Measurements from ENCODE around the gene COL12A1.

Gene COL12A1

DNA sequence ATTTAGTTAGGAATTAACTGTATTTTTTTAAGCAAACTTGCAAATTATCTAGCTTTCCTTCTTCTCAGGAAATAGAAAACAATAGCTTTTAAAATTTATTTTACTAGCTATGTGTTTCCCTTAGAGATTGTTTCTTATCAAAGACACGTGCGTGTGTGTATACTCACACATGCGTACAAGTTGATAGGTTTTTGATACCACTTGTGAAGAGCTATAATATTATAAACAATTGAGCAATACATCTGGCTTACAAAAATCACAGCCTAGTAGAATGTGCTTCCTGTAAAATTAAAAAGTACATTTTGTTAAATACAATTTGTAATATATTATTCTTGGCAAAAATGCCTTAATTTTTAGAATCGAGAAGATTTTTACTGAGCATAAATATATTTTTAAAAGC is 33.9 kb downstream of the COL12A1 start:
- Mint-ChIP-seq H3K9me3 (no peaks in the 10 kb centered on the region), H3K27me3 (peaks cover 13% of the 10 kb centered on the region), H3K4me3 (no peak overlapping the region), H3K4me1 (no peaks in the 10 kb centered on the region), H3K36me3 (ENCODE audit: low read depth) (no peaks in the 10 kb centered on the region), H3K27ac (no peak overlapping the region)
- no peak for DNase-seq
- no peak for ATAC-seq

- ATAC-seq (no peak), DNase-seq (no peak)
- Mint-ChIP-seq H3K36me3 (ENCODE audit: low read depth) (no peaks in the 10 kb centered on the region), H3K4me3 (no peak overlapping the region), H3K27me3 (peaks cover 14% of the 10 kb centered on the region), H3K9me3 (no peaks in the 10 kb centered on the region), H3K27ac (no peak overlapping the region), H3K4me1 (no peaks in the 10 kb centered on the region)
These were observed 34.3 kb downstream of the COL12A1 start for GRCh38 chr6:75171567-75171966.

DNA sequence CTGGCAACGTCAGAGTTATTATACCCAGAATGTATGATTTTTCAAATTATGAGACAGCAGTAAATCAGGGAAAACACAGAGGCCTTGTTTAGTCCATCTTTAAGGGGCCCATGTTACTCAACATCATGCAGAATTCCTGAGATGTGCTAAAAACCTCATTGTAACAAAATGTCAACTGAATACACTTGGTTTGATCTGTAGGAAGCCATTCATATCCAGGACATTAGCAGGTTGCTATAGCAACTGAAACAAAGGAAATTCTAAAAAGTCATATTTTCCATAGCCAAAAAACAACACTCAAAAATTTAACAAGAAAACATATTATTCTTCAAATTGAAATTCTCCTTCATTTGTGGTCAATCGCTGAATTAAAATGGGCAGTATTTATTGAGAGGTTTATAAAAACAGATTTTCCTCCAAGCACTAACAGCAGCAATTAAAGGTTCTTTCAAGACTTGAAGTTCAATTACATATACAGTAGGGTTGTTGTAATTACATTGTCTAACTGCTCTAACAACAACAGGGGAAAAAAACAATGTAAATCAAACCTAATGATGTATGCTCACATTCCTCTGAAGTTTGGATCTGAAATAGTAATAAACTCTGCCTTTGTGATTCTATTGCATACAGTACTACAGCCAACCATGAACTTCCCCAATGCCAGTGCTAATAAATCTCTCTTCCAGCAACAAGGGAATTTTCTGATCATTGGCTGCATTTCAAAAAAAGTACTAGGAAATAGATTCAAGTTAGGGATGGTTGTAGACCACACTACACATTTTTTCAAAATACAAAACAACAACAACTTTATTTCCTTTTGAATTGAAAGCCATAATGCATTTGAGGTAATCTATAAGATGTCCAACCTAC is 34.9 kb downstream of the COL12A1 start:
- Mint-ChIP-seq H3K4me1 (no peaks in the 10 kb centered on the region), H3K9me3 (no peaks in the 10 kb centered on the region), H3K4me3 (no peak overlapping the region), H3K27ac (no peak overlapping the region), H3K36me3 (ENCODE audit: low read depth) (no peaks in the 10 kb centered on the region), H3K27me3 (peaks cover 9% of the 10 kb centered on the region)
- no peak for ATAC-seq
- no peak for DNase-seq

- H3K36me3 Mint-ChIP-seq (ENCODE audit: low read depth) = no peaks in the 10 kb centered on the region
- no peaks in the 10 kb centered on the region for H3K9me3 Mint-ChIP-seq
- no peaks in the 10 kb centered on the region for H3K4me1 Mint-ChIP-seq
- H3K27ac Mint-ChIP-seq = no peak overlapping the region
- H3K27me3 Mint-ChIP-seq = peaks cover 7% of the 10 kb centered on the region
- DNase-seq (no peak), ATAC-seq (no peak)
- no peak overlapping the region for H3K4me3 Mint-ChIP-seq
These were observed 35.9 kb downstream of the COL12A1 start for GRCh38 chr6:75169689-75170586.

- H3K4me1 Mint-ChIP-seq = no peaks in the 10 kb centered on the region
- H3K9me3 Mint-ChIP-seq = no peaks in the 10 kb centered on the region
- DNase-seq (no peak), ATAC-seq (no peak)
- no peak overlapping the region for H3K27ac Mint-ChIP-seq
- H3K4me3 Mint-ChIP-seq = no peak overlapping the region
- H3K36me3 Mint-ChIP-seq (ENCODE audit: low read depth) = no peaks in the 10 kb centered on the region
- H3K27me3 Mint-ChIP-seq = peaks cover 8% of the 10 kb centered on the region
These were observed 38.0 kb downstream of the COL12A1 start for GRCh38 chr6:75167851-75168250.

DNA sequence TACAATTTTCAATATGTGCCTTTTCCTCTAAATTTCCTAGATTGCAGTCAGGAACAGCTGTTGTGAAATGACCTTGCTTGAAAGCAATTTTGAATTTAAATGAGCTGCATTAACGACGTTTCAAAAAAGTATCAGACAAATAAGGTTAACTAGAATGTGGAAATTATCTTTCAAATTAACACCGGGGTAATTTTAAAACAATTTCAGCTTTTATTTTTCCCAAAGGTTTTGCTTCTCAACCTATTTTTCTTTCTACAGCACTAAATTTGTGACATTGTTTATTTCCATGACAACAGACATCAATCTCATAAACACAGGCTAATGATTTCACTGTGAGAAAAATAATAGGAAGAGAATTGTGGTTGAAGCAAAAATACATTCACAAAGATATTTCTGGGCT is 38.5 kb downstream of the COL12A1 start:
- no peaks in the 10 kb centered on the region for H3K36me3 Mint-ChIP-seq (ENCODE audit: low read depth)

DNA sequence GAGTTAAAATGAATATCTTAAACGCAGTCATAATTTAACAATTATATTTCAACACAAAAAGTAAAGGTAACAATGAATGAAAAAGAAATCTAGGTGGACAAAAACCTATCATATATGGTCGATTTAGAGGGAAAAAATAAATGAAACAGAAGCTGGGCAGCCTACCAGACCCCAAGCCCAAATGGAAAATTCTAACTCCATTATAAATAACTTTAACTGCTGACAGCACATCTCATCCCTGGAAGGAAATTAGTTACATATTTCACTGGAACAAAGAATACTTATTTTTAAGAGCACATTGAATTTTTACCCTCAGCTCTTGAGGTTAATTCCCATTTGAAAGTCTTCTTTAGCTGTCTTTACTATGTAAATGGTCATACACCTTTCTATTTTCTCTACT is 39.1 kb downstream of the COL12A1 start:
- Mint-ChIP-seq H3K36me3 (ENCODE audit: low read depth) (no peaks in the 10 kb centered on the region), H3K4me1 (no peaks in the 10 kb centered on the region), H3K4me3 (no peak overlapping the region), H3K27ac (no peak overlapping the region), H3K9me3 (no peaks in the 10 kb centered on the region), H3K27me3 (peaks cover 8% of the 10 kb centered on the region)
- ATAC-seq (no peak), DNase-seq (no peak)

More for the DNA sequence above, 38.5 kb downstream of the COL12A1 start:
- ATAC-seq (no peak), DNase-seq (no peak)
- no peak overlapping the region for H3K4me3 Mint-ChIP-seq
- H3K9me3 Mint-ChIP-seq = no peaks in the 10 kb centered on the region
- no peak overlapping the region for H3K27ac Mint-ChIP-seq
- H3K4me1 Mint-ChIP-seq = no peaks in the 10 kb centered on the region
- peaks cover 8% of the 10 kb centered on the region for H3K27me3 Mint-ChIP-seq

DNA sequence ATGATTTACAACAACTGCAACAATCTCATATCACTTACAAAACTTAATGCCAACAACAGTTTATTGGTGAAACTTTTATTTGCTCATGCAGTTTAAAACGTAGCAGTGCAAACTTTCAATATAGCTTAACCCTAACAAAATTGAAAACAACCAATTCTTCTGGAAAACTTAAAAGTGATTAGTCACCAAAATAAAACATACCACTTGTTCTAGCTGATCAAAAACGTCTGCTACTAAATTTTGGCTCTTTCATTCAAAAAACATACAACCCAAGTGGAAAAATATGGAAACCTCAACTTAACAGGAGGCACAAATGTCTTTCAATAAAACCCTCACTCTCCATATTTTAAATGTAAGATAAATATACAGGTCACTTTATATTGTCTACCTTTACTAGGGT is 39.6 kb downstream of the COL12A1 start:
- H3K27ac Mint-ChIP-seq = no peak overlapping the region
- H3K27me3 Mint-ChIP-seq = peaks cover 8% of the 10 kb centered on the region
- H3K4me1 Mint-ChIP-seq = no peaks in the 10 kb centered on the region
- ATAC-seq (no peak), DNase-seq (no peak)
- H3K36me3 Mint-ChIP-seq (ENCODE audit: low read depth) = no peaks in the 10 kb centered on the region
- no peak overlapping the region for H3K4me3 Mint-ChIP-seq
- no peaks in the 10 kb centered on the region for H3K9me3 Mint-ChIP-seq

DNA sequence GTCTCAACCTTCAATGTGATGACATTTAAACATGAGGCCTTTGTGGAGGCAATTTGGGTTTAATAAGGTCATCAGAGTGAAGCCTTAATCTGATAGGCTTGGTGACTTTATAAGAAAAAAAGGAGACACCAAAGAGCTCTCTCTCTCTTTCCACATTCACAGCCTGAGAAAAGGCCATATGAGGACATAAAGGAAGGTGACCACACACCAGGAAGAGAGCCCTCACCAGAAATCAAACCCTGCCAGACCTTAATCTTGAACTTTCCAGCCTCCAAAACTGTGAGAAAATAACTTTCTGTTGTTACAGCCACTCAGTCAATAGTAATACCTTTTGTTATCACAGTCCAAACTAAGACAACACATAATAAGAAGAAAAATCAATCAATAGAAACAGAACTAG is 47.7 kb downstream of the COL12A1 start:
- Mint-ChIP-seq H3K36me3 (ENCODE audit: low read depth) (no peaks in the 10 kb centered on the region), H3K27ac (no peak overlapping the region), H3K27me3 (peaks cover 9% of the 10 kb centered on the region), H3K9me3 (no peaks in the 10 kb centered on the region), H3K4me1 (no peaks in the 10 kb centered on the region), H3K4me3 (no peak overlapping the region)
- ATAC-seq (no peak), DNase-seq (no peak)

- no peak for ATAC-seq
- no peak overlapping the region for H3K27ac Mint-ChIP-seq
These were observed 48.5 kb downstream of the COL12A1 start for GRCh38 chr6:75157336-75157735.

DNA sequence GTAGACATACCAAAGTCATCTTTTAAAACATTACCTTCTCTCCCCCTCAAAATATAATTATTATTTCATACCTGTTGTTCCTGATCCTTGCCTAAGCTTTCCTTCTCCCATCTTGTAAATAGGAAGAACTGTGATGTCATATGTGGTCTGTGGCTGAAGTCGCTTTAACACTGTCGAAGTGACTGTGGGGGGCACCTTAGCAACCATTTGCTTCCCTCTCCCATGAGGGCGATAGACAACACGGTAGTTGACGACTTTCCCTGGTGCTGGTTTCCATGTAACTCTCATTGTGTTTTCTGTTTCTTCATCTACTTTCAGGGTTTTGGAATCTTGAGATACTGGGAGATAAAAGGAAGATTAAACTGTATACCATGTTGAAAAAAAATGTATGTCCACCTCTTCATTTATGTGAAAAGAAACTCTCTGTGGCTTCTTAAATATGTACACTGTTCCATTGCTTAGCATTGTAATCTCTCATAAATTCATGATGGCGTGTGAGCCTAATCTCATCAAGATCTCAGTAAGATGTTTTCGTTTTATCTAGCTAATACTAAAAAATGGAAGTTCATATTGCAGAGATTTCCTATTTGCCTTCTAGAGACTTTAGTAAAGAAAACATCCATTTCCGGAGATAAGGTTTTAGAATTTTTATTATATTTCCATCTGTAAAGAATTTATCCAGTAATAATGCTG is 49.5 kb downstream of the COL12A1 start:
- no peak overlapping the region for H3K4me3 Mint-ChIP-seq
- H3K27ac Mint-ChIP-seq = no peak overlapping the region
- ATAC-seq (no peak), DNase-seq (no peak)
- H3K9me3 Mint-ChIP-seq = no peaks in the 10 kb centered on the region
- peaks cover 12% of the 10 kb centered on the region for H3K27me3 Mint-ChIP-seq
- no peaks in the 10 kb centered on the region for H3K36me3 Mint-ChIP-seq (ENCODE audit: low read depth)
- no peaks in the 10 kb centered on the region for H3K4me1 Mint-ChIP-seq

More at GRCh38 chr6:75157336-75157735, 48.5 kb downstream of the COL12A1 start:
- Mint-ChIP-seq H3K27me3 (peaks cover 10% of the 10 kb centered on the region), H3K4me3 (no peak overlapping the region), H3K9me3 (no peaks in the 10 kb centered on the region), H3K4me1 (no peaks in the 10 kb centered on the region), H3K36me3 (ENCODE audit: low read depth) (no peaks in the 10 kb centered on the region)
- DNase-seq = no peak

GRCh38 chr6:75155631-75156030 is 50.2 kb downstream of the COL12A1 start:
- Mint-ChIP-seq H3K4me3 (no peak overlapping the region), H3K36me3 (ENCODE audit: low read depth) (no peaks in the 10 kb centered on the region), H3K27me3 (peaks cover 12% of the 10 kb centered on the region), H3K27ac (no peak overlapping the region), H3K9me3 (no peaks in the 10 kb centered on the region), H3K4me1 (no peaks in the 10 kb centered on the region)
- no peak for DNase-seq
- ATAC-seq = no peak

GRCh38 chr6:75154973-75155372 is 50.9 kb downstream of the COL12A1 start:
- Mint-ChIP-seq H3K27me3 (peaks cover 10% of the 10 kb centered on the region), H3K4me3 (no peak overlapping the region), H3K9me3 (no peaks in the 10 kb centered on the region), H3K27ac (no peak overlapping the region), H3K36me3 (ENCODE audit: low read depth) (no peaks in the 10 kb centered on the region), H3K4me1 (no peaks in the 10 kb centered on the region)
- ATAC-seq (no peak), DNase-seq (no peak)

DNA sequence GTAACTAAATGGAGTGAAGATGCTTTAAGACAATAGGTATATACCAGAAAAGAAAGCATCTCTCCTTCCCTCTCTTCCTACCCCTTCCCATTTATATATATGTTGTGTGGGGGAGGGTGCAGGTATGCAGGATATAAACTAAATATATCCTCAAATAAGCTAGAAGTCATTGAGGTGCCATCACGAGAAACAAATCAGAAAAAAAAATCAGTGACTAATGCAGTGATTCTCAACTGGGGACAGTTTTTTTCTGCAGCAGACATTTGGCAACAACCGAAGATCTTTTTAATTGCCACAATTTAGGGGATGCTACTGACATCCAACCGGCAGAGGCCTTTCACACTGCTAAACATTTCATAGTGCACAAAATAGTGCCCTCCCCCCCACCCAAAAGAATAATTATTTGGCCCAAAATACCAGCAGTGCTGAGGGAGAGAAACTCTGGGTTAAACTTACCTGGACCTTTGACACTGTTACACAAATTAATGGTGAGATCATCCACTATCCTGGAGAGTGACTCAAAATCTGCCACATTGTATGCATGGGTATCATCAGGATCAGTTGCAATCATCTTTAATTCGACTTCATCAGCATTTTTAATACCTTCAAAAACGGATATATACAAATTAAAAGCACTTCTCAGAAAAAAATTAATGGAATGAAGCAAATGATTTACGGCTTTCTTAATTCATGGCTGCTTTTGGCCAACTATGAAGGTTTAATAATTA is 55.0 kb downstream of the COL12A1 start:
- H3K27ac Mint-ChIP-seq = no peak overlapping the region
- peaks cover 6% of the 10 kb centered on the region for H3K9me3 Mint-ChIP-seq
- peaks cover 2% of the 10 kb centered on the region for H3K4me1 Mint-ChIP-seq
- H3K36me3 Mint-ChIP-seq (ENCODE audit: low read depth) = no peaks in the 10 kb centered on the region
- ATAC-seq = no peak
- H3K4me3 Mint-ChIP-seq = no peak overlapping the region
- DNase-seq = no peak
- H3K27me3 Mint-ChIP-seq = peaks cover 14% of the 10 kb centered on the region

All from activated naive CD8-positive, alpha-beta T cell treated with anti-CD3 and anti-CD28 coated beads, Interleukin-2, amount 50 U/mL, for 24 hours (primary cell).